Spinal cord (tissue), 10 donors: ENCODE data around the gene SORCS2. TPM values are rescaled to one million over a fixed set of nuclear protein-coding genes. Genes with fewer than 3 reads are reported as not detected.

Experiments used
- DNase-seq, 6 donors: peaks; one replicate each; pipeline versions ENCODE4 v3.0.0 to v3.0.0-alpha.2; 2013 to 2015; ENCODE audit warnings: low spot score in 6 of 6, low read depth in 4 of 6
- H3K27ac ChIP-seq: one replicate; pipeline ENCODE4 v1.5.1; 2013; ENCODE audit warnings: low read depth, low read length, control low read depth
- H3K27me3 ChIP-seq: one replicate; pipeline ENCODE4 v1.6.1; 2013; ENCODE audit warnings: low read length; ENCODE audit not compliant: control insufficient read depth, insufficient read depth
- H3K36me3 ChIP-seq: one replicate; pipeline ENCODE4 v1.6.1; 2013; ENCODE audit warnings: low read length; ENCODE audit not compliant: control insufficient read depth, insufficient read depth
- H3K4me1 ChIP-seq: one replicate; pipeline ENCODE4 v1.6.1; 2013; ENCODE audit warnings: low read length; ENCODE audit not compliant: control insufficient read depth, insufficient read depth
- H3K4me3 ChIP-seq: one replicate; pipeline ENCODE4 v1.5.1; 2013; ENCODE audit warnings: low read depth, low read length, control low read depth
- H3K9me3 ChIP-seq: one replicate; pipeline ENCODE4 v1.6.1; 2013; ENCODE audit warnings: low read length; ENCODE audit not compliant: control insufficient read depth, insufficient read depth
- WGBS: methylation state at CpG from one replicate; pipeline ENCODE4 v1.1.5; 2013; ENCODE audit warnings: missing lambda C conversion rate; ENCODE audit not compliant: insufficient coverage; 5-methylcytosine and 5-hydroxymethylcytosine counted together
- polyA plus RNA-seq, 2 donors: library from polyadenylated mRNA; unstranded; fragments of 120-200 nt; gene quantifications; one replicate each; pipeline ENCODE4 v1.2.1, GENCODE V29; 2013; ENCODE audit not compliant: insufficient read length in 2 of 2
- total RNA-seq, 2 donors: library from RNA; depleted of rRNA in 1 of 2; stranded (reverse); fragments of 120-200 nt in 1 of 2; fragments of >200 nt in 1 of 2; gene quantifications; one replicate each; pipeline versions ENCODE4 v1.2.3 to v1.2.4, GENCODE V29; 2013 to 2014
- donor health status: healthy.

The SORCS2 gene
- total and polyA plus RNA-seq, 4 donors, result 7.3 to 24.8 (median 16.5) TPM

- H3K27me3 ChIP-seq, result peaks cover 6% of the 10 kb centered on the region
- DNase-seq, result no peak
- no peak overlapping the region for H3K27ac ChIP-seq
Observed at GRCh38 chr4:7500404-7500803, 308.1 kb downstream of the SORCS2 start.

GRCh38 chr4:7501314-7501713, 309.0 kb downstream of the SORCS2 start:
- Histone ChIP-seq H3K9me3 (no peaks in the 10 kb centered on the region), H3K27ac (no peak overlapping the region), H3K27me3 (peaks cover 6% of the 10 kb centered on the region), H3K4me3 (no peak overlapping the region), H3K4me1 (peaks cover 79% of the 10 kb centered on the region), H3K36me3 (peaks cover 5% of the 10 kb centered on the region)
- peak in 1 of 6 donors; percentile 76 for DNase-seq
- 30% methylated on average over 8 of the region's 11 CpGs for WGBS

More at GRCh38 chr4:7500404-7500803, 308.1 kb downstream of the SORCS2 start:
- H3K36me3 ChIP-seq, result peaks cover 5% of the 10 kb centered on the region
- H3K4me1 ChIP-seq, result peaks cover 78% of the 10 kb centered on the region
- 72% methylated on average over 10 of the region's 10 CpGs for WGBS
- H3K9me3 ChIP-seq, result no peaks in the 10 kb centered on the region
- H3K4me3 ChIP-seq, result no peak overlapping the region

- H3K36me3 ChIP-seq, result peaks cover 5% of the 10 kb centered on the region
- no peaks in the 10 kb centered on the region for H3K9me3 ChIP-seq
- H3K27me3 ChIP-seq, result peaks cover 6% of the 10 kb centered on the region
- no peak for DNase-seq
- H3K27ac ChIP-seq, result no peak overlapping the region
- 64% methylated on average over 10 of the region's 11 CpGs for WGBS
- no peak overlapping the region for H3K4me3 ChIP-seq
- peaks cover 77% of the 10 kb centered on the region for H3K4me1 ChIP-seq
Observed at GRCh38 chr4:7501873-7502272, 309.5 kb downstream of the SORCS2 start.

GRCh38 chr4:7503559-7504249, 311.4 kb downstream of the SORCS2 start:
- H3K36me3 ChIP-seq, result peaks cover 5% of the 10 kb centered on the region
- 40% methylated on average over 7 of the region's 15 CpGs for WGBS
- no peak overlapping the region for H3K4me3 ChIP-seq
- peak in 1 of 6 donors; percentile 32 for DNase-seq
- peaks cover 74% of the 10 kb centered on the region for H3K4me1 ChIP-seq
- H3K27me3 ChIP-seq, result peaks cover 2% of the 10 kb centered on the region
- no peak overlapping the region for H3K27ac ChIP-seq
- no peaks in the 10 kb centered on the region for H3K9me3 ChIP-seq

DNA sequence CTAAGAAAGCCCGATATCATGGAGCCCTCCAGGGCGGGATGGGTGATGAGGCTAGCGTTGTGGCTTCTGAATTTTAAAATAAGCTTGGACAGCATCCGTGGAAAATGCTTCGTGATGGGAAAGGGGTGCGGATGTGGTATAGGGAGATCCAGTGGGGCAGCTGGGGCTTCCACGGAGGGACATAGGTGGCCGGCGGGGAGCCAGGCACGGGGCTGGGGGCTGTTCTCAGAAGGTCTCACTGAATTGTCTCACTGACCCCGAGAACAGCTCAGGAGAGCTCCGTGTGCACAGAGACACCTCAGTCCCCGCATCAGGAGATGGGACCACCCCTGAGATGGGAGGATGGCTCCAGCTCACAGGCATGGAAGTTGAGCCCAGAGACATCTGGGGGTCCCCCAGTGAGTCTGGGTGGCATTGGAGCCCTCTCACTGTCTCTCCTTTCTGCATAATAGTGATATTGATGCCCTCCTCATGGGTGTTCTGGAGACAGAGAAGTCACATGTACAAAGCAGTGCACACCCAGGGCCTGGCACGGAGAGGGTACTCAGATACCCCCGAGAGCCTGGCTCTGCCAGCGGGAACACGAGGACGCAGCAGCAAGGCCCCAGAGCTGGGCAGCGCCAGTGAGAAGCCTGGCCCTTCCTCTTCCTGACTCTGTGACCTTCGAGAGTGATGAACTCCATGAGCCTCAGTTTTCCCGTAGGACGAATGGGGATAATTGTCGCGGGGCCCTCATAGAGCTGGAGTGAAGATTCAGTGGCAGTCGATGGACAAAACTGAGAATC, 313.0 kb downstream of the SORCS2 start:
- 82% methylated on average over 25 of the region's 25 CpGs for WGBS
- no peak for DNase-seq
- Histone ChIP-seq H3K27ac (peak overlapping the region; percentile 57), H3K36me3 (peaks cover 6% of the 10 kb centered on the region), H3K4me3 (no peak overlapping the region), H3K4me1 (peaks cover 73% of the 10 kb centered on the region), H3K27me3 (peaks cover 8% of the 10 kb centered on the region), H3K9me3 (no peaks in the 10 kb centered on the region)

DNA sequence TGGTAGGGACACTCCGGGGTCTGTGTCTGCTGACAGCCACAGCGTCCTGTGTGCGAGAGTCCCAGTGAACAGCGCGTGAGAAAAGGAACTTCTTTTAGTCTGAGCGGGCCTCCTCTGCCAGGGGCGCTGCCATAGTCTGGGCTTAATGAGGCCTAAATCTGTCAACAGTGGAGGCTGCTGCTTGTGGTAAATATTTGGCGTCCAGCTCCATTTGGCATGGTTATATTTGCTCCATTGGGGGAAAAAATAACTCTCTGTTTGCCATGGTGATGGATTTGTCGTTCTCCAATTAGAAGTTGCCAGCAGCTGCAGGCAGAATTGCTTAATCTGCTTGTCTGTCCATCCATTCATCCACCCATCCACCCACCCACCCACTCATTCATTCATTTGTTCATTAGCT, 313.8 kb downstream of the SORCS2 start:
- H3K36me3 ChIP-seq, result peaks cover 6% of the 10 kb centered on the region
- 42% methylated on average over 6 of the region's 9 CpGs for WGBS
- H3K4me3 ChIP-seq, result no peak overlapping the region
- DNase-seq, result peak; percentile 58 to 94 (median 78)
- H3K27ac ChIP-seq, result peak overlapping the region; percentile 57
- H3K9me3 ChIP-seq, result no peaks in the 10 kb centered on the region
- H3K4me1 ChIP-seq, result peaks cover 66% of the 10 kb centered on the region
- peaks cover 11% of the 10 kb centered on the region for H3K27me3 ChIP-seq

DNA sequence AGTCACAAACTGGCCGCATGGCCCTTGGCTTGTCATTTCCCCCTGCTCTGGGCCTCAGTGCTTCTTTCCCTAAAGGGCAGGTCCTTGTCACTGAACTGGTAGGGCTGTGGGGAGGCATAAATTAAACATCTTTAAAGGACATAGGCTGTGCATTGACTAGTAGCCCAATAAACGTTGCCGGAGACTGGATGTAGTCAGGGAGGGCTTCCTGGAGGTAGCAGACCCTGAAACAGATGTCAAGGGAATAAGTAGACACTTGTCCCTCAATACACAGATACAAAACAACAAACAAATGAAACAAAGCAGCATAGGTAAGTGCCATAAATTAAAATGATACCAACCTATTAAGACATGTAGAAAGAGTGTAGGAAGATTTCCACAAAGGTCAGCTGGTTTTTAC, 314.2 kb downstream of the SORCS2 start:
- H3K4me3 ChIP-seq, result no peak overlapping the region
- peaks cover 6% of the 10 kb centered on the region for H3K36me3 ChIP-seq
- H3K27me3 ChIP-seq, result peaks cover 11% of the 10 kb centered on the region
- no peaks in the 10 kb centered on the region for H3K9me3 ChIP-seq
- DNase-seq, result no peak
- H3K27ac ChIP-seq, result no peak overlapping the region
- 50% methylated on average over 1 of the region's 3 CpGs for WGBS
- H3K4me1 ChIP-seq, result peaks cover 64% of the 10 kb centered on the region

DNA sequence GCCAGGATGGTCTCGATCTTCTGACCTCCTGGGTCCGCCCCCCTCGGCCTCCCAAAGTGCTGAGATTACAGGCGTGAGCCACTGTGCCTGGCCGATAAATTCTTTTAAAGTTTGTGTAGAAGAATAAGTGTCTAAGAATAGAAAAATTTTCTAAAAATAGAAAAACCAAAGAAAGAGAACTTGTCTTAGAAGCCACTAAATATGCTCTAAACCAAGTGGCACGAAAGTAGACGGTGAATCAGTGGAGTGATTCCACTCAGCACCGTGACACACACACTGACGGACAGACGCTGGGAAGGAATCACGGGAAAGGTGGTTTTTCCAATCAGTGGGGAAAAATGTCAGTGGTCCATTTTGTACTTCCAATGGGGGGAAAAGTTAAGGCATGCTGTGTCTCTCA, 315.0 kb downstream of the SORCS2 start:
- no peaks in the 10 kb centered on the region for H3K9me3 ChIP-seq
- 90% methylated on average over 7 of the region's 11 CpGs for WGBS
- H3K4me3 ChIP-seq, result no peak overlapping the region
- H3K27ac ChIP-seq, result no peak overlapping the region
- peaks cover 62% of the 10 kb centered on the region for H3K4me1 ChIP-seq
- no peak for DNase-seq
- peaks cover 6% of the 10 kb centered on the region for H3K36me3 ChIP-seq
- peaks cover 11% of the 10 kb centered on the region for H3K27me3 ChIP-seq

DNA sequence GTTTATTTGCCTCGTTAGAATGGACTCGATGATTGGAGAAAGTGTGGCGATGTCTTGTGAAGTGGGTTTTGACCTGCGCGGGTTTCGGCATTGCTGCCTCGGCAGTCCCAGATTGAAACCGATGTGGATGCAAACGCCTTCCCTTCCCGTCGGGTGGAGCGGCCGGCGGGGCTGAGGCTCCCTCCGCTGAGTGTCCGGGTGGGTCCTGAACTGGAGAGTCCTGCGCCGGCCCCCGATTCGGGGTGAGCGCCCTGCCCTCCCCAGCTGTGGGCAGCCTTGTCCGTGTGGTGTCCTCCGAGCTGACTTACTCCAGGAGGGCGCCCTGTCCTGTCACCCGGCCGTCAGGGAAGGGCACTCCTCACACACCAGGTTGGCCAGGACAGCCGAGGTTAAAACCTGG, 317.7 kb downstream of the SORCS2 start:
- 75% methylated on average over 24 of the region's 27 CpGs for WGBS
- Histone ChIP-seq H3K9me3 (no peaks in the 10 kb centered on the region), H3K27me3 (peaks cover 9% of the 10 kb centered on the region), H3K27ac (no peak overlapping the region), H3K4me1 (peaks cover 54% of the 10 kb centered on the region), H3K4me3 (no peak overlapping the region), H3K36me3 (peaks cover 4% of the 10 kb centered on the region)
- no peak for DNase-seq
